DND-41 (cell line): Measurements from ENCODE around the gene EIF3J.
A peak's percentile ranks its signal among the peaks of the same experiment; 100 is the strongest.
"Not testable (repeated sequence)": the region's sequence is repeated elsewhere in the genome, so short reads cannot be mapped to it uniquely, and the experiment has no call there.

Experiments
- ATAC-seq: fragments of 200-7000 bp; cut with Tn5 transposase; 3 replicates; pipeline ENCODE4 v1.9.1; 2021; ENCODE audit warnings: low read depth; ENCODE audit not compliant: insufficient read depth
- DNase-seq: peaks from one replicate; pipeline ENCODE4 v3.0.0-alpha.2; 2020
- H2AFZ ChIP-seq: 2 replicates; pipeline ENCODE4 v1.6.0; 2012; ENCODE audit warnings: low read depth, low read length
- H3K27ac ChIP-seq: 2 replicates; pipeline ENCODE4 v1.5.1; 2012; ENCODE audit warnings: low read length, inconsistent platforms
- H3K27me3 ChIP-seq: fragments of 200-600 bp; sonication (generic); 2 replicates; pipeline ENCODE4 v1.6.0; 2012; ENCODE audit warnings: low read length, mild to moderate bottlenecking, inconsistent platforms; ENCODE audit not compliant: insufficient read depth, poor library complexity
- H3K36me3 ChIP-seq: 2 replicates; pipeline ENCODE4 v1.5.1; 2012; ENCODE audit warnings: low read length, inconsistent platforms; ENCODE audit not compliant: insufficient read depth
- H3K4me1 ChIP-seq: 2 replicates; pipeline ENCODE4 v1.5.1; 2012; ENCODE audit warnings: mild to moderate bottlenecking, low read length; ENCODE audit not compliant: insufficient read depth
- H3K4me2 ChIP-seq: 2 replicates; pipeline ENCODE4 v1.6.0; 2012; ENCODE audit warnings: mild to moderate bottlenecking, moderate library complexity, low read length, inconsistent platforms; ENCODE audit not compliant: insufficient read depth
- H3K4me3 ChIP-seq, 2 experiments: fragments of 200-600 bp in 1 of 2; shearing (Covaris generic) in 1 of 2; 2 replicates each; pipeline ENCODE4 v1.5.1; 2012 to 2016; ENCODE audit warnings: inconsistent platforms in 2 of 2, low read length in 2 of 2, mild to moderate bottlenecking in 2 of 2, low read depth in 1 of 2, moderate library complexity in 1 of 2
- H3K79me2 ChIP-seq: 2 replicates; pipeline ENCODE4 v1.6.0; 2012; ENCODE audit warnings: low read length, inconsistent platforms; ENCODE audit not compliant: insufficient read depth
- H3K9ac ChIP-seq: 2 replicates; pipeline ENCODE4 v1.6.0; 2012; ENCODE audit warnings: low read depth, mild to moderate bottlenecking, inconsistent platforms, low read length, moderate library complexity
- H3K9me3 ChIP-seq: 2 replicates; pipeline ENCODE4 v1.5.1; 2012; ENCODE audit warnings: low read length, moderate library complexity, mild to moderate bottlenecking, inconsistent platforms; ENCODE audit not compliant: insufficient read depth, severe bottlenecking
- H4K20me1 ChIP-seq: 2 replicates; pipeline ENCODE4 v1.6.0; 2012; ENCODE audit warnings: low read length; ENCODE audit not compliant: insufficient read depth
- CTCF ChIP-seq: IDR thresholded peaks from 2 replicates; pipeline ENCODE4 v1.5.1; 2012; ENCODE audit warnings: borderline replicate concordance, low read length, moderate library complexity, mild to moderate bottlenecking; ENCODE audit not compliant: poor library complexity, severe bottlenecking; ENCODE audit errors: extremely low read depth
- EZH2 ChIP-seq: IDR thresholded peaks from 3 replicates; pipeline ENCODE4 v1.6.1; 2012; ENCODE audit warnings: borderline replicate concordance, low read depth, mild to moderate bottlenecking, moderate library complexity, low read length, inconsistent platforms; ENCODE audit not compliant: severe bottlenecking

The EIF3J gene

GRCh38 chr15:44525018-44525417 is 11.9 kb upstream of the EIF3J start:
- TF ChIP-seq EZH2 (no peak), CTCF (no peak)
- Histone ChIP-seq H3K4me1 (no peaks in the 10 kb centered on the region), H3K27me3 (no peaks in the 10 kb centered on the region), H3K9me3 (no peaks in the 10 kb centered on the region), H4K20me1 (no peaks in the 10 kb centered on the region), H3K4me3 (no peak overlapping the region), H3K4me2 (no peak overlapping the region), H3K27ac (no peak overlapping the region), H3K9ac (no peak overlapping the region), H3K36me3 (peaks cover 60% of the 10 kb centered on the region), H3K79me2 (no peaks in the 10 kb centered on the region), H2AFZ (no peak overlapping the region)
- DNase-seq (no peak), ATAC-seq (no peak)

DNA sequence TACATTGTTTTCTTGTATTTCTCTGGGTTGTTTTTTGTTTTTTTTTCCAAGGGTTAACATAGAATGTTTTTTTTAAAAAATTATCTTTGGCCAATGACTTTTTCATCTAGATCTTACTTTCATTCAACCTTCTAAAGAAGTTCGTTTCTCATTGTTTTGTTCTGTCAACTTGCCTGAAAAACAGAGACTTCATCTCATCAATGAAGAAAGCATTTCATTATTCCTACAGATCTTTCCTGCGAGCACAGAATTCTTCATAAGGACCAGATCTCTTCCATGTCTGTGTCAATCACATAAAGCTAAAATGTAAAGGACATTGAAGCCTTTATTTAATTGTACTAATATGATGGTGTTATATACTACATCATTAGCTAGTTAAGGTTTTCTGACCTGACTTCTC is 9.7 kb upstream of the EIF3J start:
- Histone ChIP-seq H3K36me3 (peaks cover 42% of the 10 kb centered on the region), H3K79me2 (no peaks in the 10 kb centered on the region), H2AFZ (no peak overlapping the region), H3K4me3 (no peak overlapping the region), H3K27ac (no peak overlapping the region), H3K9me3 (no peaks in the 10 kb centered on the region), H3K9ac (no peak overlapping the region), H3K4me1 (no peaks in the 10 kb centered on the region), H4K20me1 (no peaks in the 10 kb centered on the region), H3K27me3 (no peaks in the 10 kb centered on the region), H3K4me2 (no peak overlapping the region)
- TF ChIP-seq EZH2 (no peak), CTCF (no peak)
- ATAC-seq: no peak
- DNase-seq: no peak

GRCh38 chr15:44529864-44530604 is 6.9 kb upstream of the EIF3J start:
- Histone ChIP-seq H3K4me1 (no peaks in the 10 kb centered on the region), H3K36me3 (peaks cover 21% of the 10 kb centered on the region; the same call in 1 of the 2 replicates), H3K27me3 (no peaks in the 10 kb centered on the region), H3K4me3 (no peak overlapping the region), H2AFZ (no peak overlapping the region), H4K20me1 (no peaks in the 10 kb centered on the region), H3K27ac (no peak overlapping the region), H3K9ac (no peak overlapping the region), H3K79me2 (no peaks in the 10 kb centered on the region), H3K9me3 (no peaks in the 10 kb centered on the region), H3K4me2 (no peak overlapping the region)
- TF ChIP-seq EZH2: no peak
- TF ChIP-seq CTCF: no peak
- ATAC-seq (no peak; the same call in 2 of the 3 replicates), DNase-seq (no peak)

GRCh38 chr15:44530653-44531052 is 6.3 kb upstream of the EIF3J start:
- no peaks in the 10 kb centered on the region for H3K79me2 ChIP-seq
- no peaks in the 10 kb centered on the region for H4K20me1 ChIP-seq
- H3K4me2 ChIP-seq: no peak overlapping the region
- H3K4me1 ChIP-seq: peaks cover 2% of the 10 kb centered on the region
- H3K27ac ChIP-seq: no peak overlapping the region
- no peak overlapping the region for H2AFZ ChIP-seq
- H3K27me3 ChIP-seq: no peaks in the 10 kb centered on the region
- ATAC-seq (0 out of 3 replicates have a peak, but pooled peaks have one; percentile 39), DNase-seq (no peak)
- H3K4me3 ChIP-seq: no peak overlapping the region
- H3K9ac ChIP-seq: no peak overlapping the region
- H3K36me3 ChIP-seq: peaks cover 15% of the 10 kb centered on the region; the same call in 1 of the 2 replicates
- H3K9me3 ChIP-seq: no peaks in the 10 kb centered on the region
- no peak for TF ChIP-seq CTCF
- no peak for TF ChIP-seq EZH2

- H3K4me1 ChIP-seq: peaks cover 11% of the 10 kb centered on the region
- not testable (repeated sequence) for H3K9ac ChIP-seq, H3K4me3 ChIP-seq, H3K36me3 ChIP-seq, H2AFZ ChIP-seq, DNase-seq, H3K27ac ChIP-seq, ATAC-seq, H4K20me1 ChIP-seq, H3K9me3 ChIP-seq, H3K27me3 ChIP-seq, H3K4me2 ChIP-seq
- peaks cover 12% of the 10 kb centered on the region for H3K79me2 ChIP-seq
These were observed 4.7 kb upstream of the EIF3J start for GRCh38 chr15:44532275-44532674.
